Measurements from ENCODE around the gene FCSK.

- no peak for TF ChIP-seq CTCF (IDR thresholded peaks at IDR 0.05)
- TF ChIP-seq POLR2A (IDR thresholded peaks at IDR 0.05) = no peak
Measured at GRCh38 chr16:70527315-70527996, 73.1 kb downstream of the FCSK start.
